HL-60 (cell line): Measurements from ENCODE around the gene MMRN1.

Experiments used
- DNase-seq, 2 experiments: peaks; one replicate each; pipeline ENCODE4 v3.0.0-alpha.2; 2010 to 2020; ENCODE audit warnings: low read depth in 1 of 2, low spot score in 1 of 2
- H3K27ac ChIP-seq: fragments of 250-450 bp; sonication (Bioruptor Pico); replicated peaks from 2 replicates; pipeline ENCODE4 v1.5.1; 2020; ENCODE audit warnings: mild to moderate bottlenecking, moderate library complexity
- H3K27me3 ChIP-seq: fragments of 250-450 bp; sonication (Bioruptor Pico); 2 replicates; pipeline ENCODE4 v1.5.1; 2021; ENCODE audit warnings: mild to moderate bottlenecking, moderate library complexity; ENCODE audit not compliant: insufficient read depth, poor library complexity, severe bottlenecking
- H3K4me3 ChIP-seq: replicated peaks from 2 replicates; pipeline ENCODE4 v1.5.1; 2011; ENCODE audit warnings: mild to moderate bottlenecking, control low read depth, low read length; ENCODE audit not compliant: insufficient read depth
- CTCF ChIP-seq: IDR thresholded peaks from one replicate; pipeline ENCODE4 v1.5.1; 2011; ENCODE audit warnings: low read length, control low read depth, inconsistent platforms; ENCODE audit not compliant: insufficient read depth
- GABPA ChIP-seq: IDR thresholded peaks from 2 replicates; pipeline ENCODE4 v1.6.1; 2012; ENCODE audit warnings: low read depth
- POLR2AphosphoS5 ChIP-seq: IDR thresholded peaks from 2 replicates; pipeline ENCODE4 v1.6.1; 2012; ENCODE audit warnings: low read depth
- REST ChIP-seq: IDR thresholded peaks from 2 replicates; pipeline ENCODE4 v1.6.1; 2012; ENCODE audit warnings: low read depth; ENCODE audit not compliant: insufficient replicate concordance
- SPI1 ChIP-seq: IDR thresholded peaks from 2 replicates; pipeline ENCODE4 v1.6.1; 2012; ENCODE audit warnings: low read depth, mild to moderate bottlenecking, borderline replicate concordance

MMRN1 gene

GRCh38 chr4:89928838-89929237 lies 34.2 kb downstream of the MMRN1 start:
- no peak for DNase-seq
- no peak for TF ChIP-seq GABPA
- TF ChIP-seq REST: no peak
- no peak for TF ChIP-seq CTCF
- no peak for TF ChIP-seq POLR2AphosphoS5
- TF ChIP-seq SPI1: no peak
- Histone ChIP-seq H3K27me3 (no peaks in the 10 kb centered on the region), H3K4me3 (no peak overlapping the region), H3K27ac (no peak overlapping the region)

- H3K4me3 ChIP-seq: no peak overlapping the region
- H3K27me3 ChIP-seq: no peaks in the 10 kb centered on the region
- H3K27ac ChIP-seq: no peak overlapping the region
- no peak for DNase-seq
- no peak for TF ChIP-seq GABPA
- no peak for TF ChIP-seq REST
- TF ChIP-seq SPI1: no peak
- no peak for TF ChIP-seq CTCF
- no peak for TF ChIP-seq POLR2AphosphoS5
These were observed 34.9 kb downstream of the MMRN1 start for GRCh38 chr4:89929425-89930159.

- Histone ChIP-seq H3K27me3 (no peaks in the 10 kb centered on the region), H3K4me3 (no peak overlapping the region), H3K27ac (no peak overlapping the region)
- TF ChIP-seq REST (no peak), CTCF (no peak), POLR2AphosphoS5 (no peak), SPI1 (no peak)
- DNase-seq: no peak
These were observed 44.9 kb downstream of the MMRN1 start for GRCh38 chr4:89939546-89939945.
